ENCODE measurements around the gene DNAH10.

GRCh38 chr12:123894823-123895345 is 132.8 kb downstream of the DNAH10 start:
- TF ChIP-seq EZH2 (IDR thresholded peaks at IDR 0.05; ENCODE audit: insufficient read depth, low read length) (no peak), CTCF (IDR thresholded peaks at IDR 0.05; ENCODE audit: insufficient read depth, low read depth, low read length) (no peak)

Measured in astrocyte (in vitro differentiated cells and primary cell).